ENCODE measurements around the gene UBE2J2.

The UBE2J2 gene

GRCh38 chr1:1280782-1281481 is 7.3 kb upstream of the UBE2J2 start:
- DNase-seq (ENCODE audit: low spot score): no peak

- no peak for DNase-seq (ENCODE audit: low spot score)
Measured at GRCh38 chr1:1279028-1279427, 5.4 kb upstream of the UBE2J2 start.

- DNase-seq (ENCODE audit: low spot score): no peak
Measured at GRCh38 chr1:1278620-1279019, 5.0 kb upstream of the UBE2J2 start.

GRCh38 chr1:1275836-1276235 is 2.2 kb upstream of the UBE2J2 start:
- no peak for DNase-seq (ENCODE audit: low spot score)

- DNase-seq (ENCODE audit: low spot score): no peak
Measured at GRCh38 chr1:1274931-1275431, 1.3 kb upstream of the UBE2J2 start.

- no peak for DNase-seq (ENCODE audit: low spot score)
Measured at GRCh38 chr1:1274299-1274930, 761 bp upstream of the UBE2J2 start.

GRCh38 chr1:1273209-1273511 is 494 bp downstream of the UBE2J2 start:
- DNase-seq (ENCODE audit: low spot score): no peak

- DNase-seq (ENCODE audit: low spot score): no peak
Measured at GRCh38 chr1:1272341-1273208, 1.1 kb downstream of the UBE2J2 start.

GRCh38 chr1:1270813-1271212 is 2.8 kb downstream of the UBE2J2 start:
- no peak for DNase-seq (ENCODE audit: low spot score)

GRCh38 chr1:1268284-1268682 is 5.4 kb downstream of the UBE2J2 start:
- no peak for DNase-seq (ENCODE audit: low spot score)

GRCh38 chr1:1267488-1268283 is 6.0 kb downstream of the UBE2J2 start:
- DNase-seq (ENCODE audit: low spot score): no peak

- no peak for DNase-seq (ENCODE audit: low spot score)
Measured at GRCh38 chr1:1264868-1265272, 8.8 kb downstream of the UBE2J2 start.

- DNase-seq (ENCODE audit: low spot score): no peak
Measured at GRCh38 chr1:1264026-1264425, 9.6 kb downstream of the UBE2J2 start.

GRCh38 chr1:1262758-1263157 is 10.9 kb downstream of the UBE2J2 start:
- DNase-seq (ENCODE audit: low spot score): no peak

- no peak for DNase-seq (ENCODE audit: low spot score)
Measured at GRCh38 chr1:1262071-1262470, 11.6 kb downstream of the UBE2J2 start.

- DNase-seq (ENCODE audit: low spot score): no peak
Measured at GRCh38 chr1:1260843-1261560, 12.7 kb downstream of the UBE2J2 start.

- no peak for DNase-seq (ENCODE audit: low spot score)
Measured at GRCh38 chr1:1259951-1260600, 13.6 kb downstream of the UBE2J2 start.

- no peak for DNase-seq (ENCODE audit: low spot score)
Measured at GRCh38 chr1:1259540-1259939, 14.1 kb downstream of the UBE2J2 start.

GRCh38 chr1:1259119-1259488 is 14.6 kb downstream of the UBE2J2 start:
- DNase-seq (ENCODE audit: low spot score): no peak

GRCh38 chr1:1256956-1257871 is 16.4 kb downstream of the UBE2J2 start:
- no peak for DNase-seq (ENCODE audit: low spot score)
